SK-N-SH treated with all-trans-retinoic acid at 6 μM for 48 hours (cell line): ENCODE measurements around the gene TRPV5.

Source experiments
- ATAC-seq: fragments of 200-7000 bp; cut with Tn5 transposase; 3 replicates; pipeline ENCODE4 v1.9.1; 2020; ENCODE audit warnings: mild to moderate bottlenecking, moderate library complexity
- ARNTL ChIP-seq: fragments of 450-650 bp; formaldehyde crosslinking; IDR thresholded peaks from 2 replicates; pipeline ENCODE4 v1.5.0; 2020; ENCODE audit warnings: low read depth, mild to moderate bottlenecking, moderate library complexity, borderline replicate concordance
- BACH2 ChIP-seq: fragments of 250-450 bp; sonication (Bioruptor Pico); IDR thresholded peaks from 2 replicates; pipeline ENCODE4 v1.9.0; 2021; ENCODE audit warnings: mild to moderate bottlenecking, borderline replicate concordance
- CSDC2 ChIP-seq: fragments of 250-450 bp; sonication (Bioruptor Pico); IDR thresholded peaks from 2 replicates; pipeline ENCODE4 v1.5.0; 2020; ENCODE audit warnings: mild to moderate bottlenecking, moderate library complexity
- ESRRG ChIP-seq: fragments of 250-450 bp; sonication (Bioruptor Pico); IDR thresholded peaks from 2 replicates; pipeline ENCODE4 v1.6.1; 2021; ENCODE audit warnings: mild to moderate bottlenecking
- GLIS3 ChIP-seq: fragments of 250-450 bp; sonication (Bioruptor Pico); IDR thresholded peaks from 2 replicates; pipeline ENCODE4 v1.5.0; 2020; ENCODE audit warnings: mild to moderate bottlenecking, moderate library complexity
- ISL1 ChIP-seq: fragments of 250-450 bp; sonication (Bioruptor Pico); IDR thresholded peaks from 2 replicates; pipeline ENCODE4 v2.1.2; 2022; ENCODE audit warnings: mild to moderate bottlenecking, moderate library complexity
- OSR1 ChIP-seq: fragments of 250-450 bp; sonication (Bioruptor Pico); IDR thresholded peaks from 2 replicates; pipeline ENCODE4 v1.8.0; 2022; ENCODE audit warnings: moderate library complexity, mild to moderate bottlenecking, inconsistent platforms
- PPARA ChIP-seq: fragments of 250-450 bp; sonication (Bioruptor Pico); IDR thresholded peaks from 2 replicates; pipeline ENCODE4 v1.5.0; 2020; ENCODE audit warnings: mild to moderate bottlenecking, borderline replicate concordance
- RARB ChIP-seq: fragments of 250-450 bp; sonication (Bioruptor Pico); IDR thresholded peaks from 2 replicates; pipeline ENCODE4 v1.8.0; 2021; ENCODE audit warnings: mild to moderate bottlenecking, moderate library complexity
- SNAI2 ChIP-seq: fragments of 250-450 bp; sonication (Bioruptor Pico); IDR thresholded peaks from 2 replicates; pipeline ENCODE4 v1.5.0; 2020; ENCODE audit warnings: mild to moderate bottlenecking, moderate library complexity
- TCF4 ChIP-seq: fragments of 250-450 bp; sonication (Bioruptor Pico); IDR thresholded peaks from 2 replicates; pipeline ENCODE4 v1.8.0; 2021; ENCODE audit warnings: mild to moderate bottlenecking, moderate library complexity, borderline replicate concordance
- TOX ChIP-seq: fragments of 250-450 bp; sonication (Bioruptor Pico); IDR thresholded peaks from 2 replicates; pipeline ENCODE4 v1.8.0; 2021; ENCODE audit warnings: mild to moderate bottlenecking, moderate library complexity, borderline replicate concordance
- ZC3H10 ChIP-seq: fragments of 250-450 bp; sonication (Bioruptor Pico); IDR thresholded peaks from 2 replicates; pipeline ENCODE4 v1.5.1; 2021; ENCODE audit warnings: mild to moderate bottlenecking, moderate library complexity
- ZFP3 ChIP-seq: fragments of 250-450 bp; sonication (Bioruptor Pico); IDR thresholded peaks from 2 replicates; pipeline ENCODE4 v1.5.0; 2020; ENCODE audit warnings: mild to moderate bottlenecking, moderate library complexity
- ZFP30 ChIP-seq: fragments of 450-650 bp; formaldehyde crosslinking; IDR thresholded peaks from 2 replicates; pipeline ENCODE4 v1.5.0; 2022; ENCODE audit warnings: mild to moderate bottlenecking, moderate library complexity
- ZNF565 ChIP-seq: fragments of 450-650 bp; formaldehyde crosslinking; conservative IDR thresholded peaks from 2 replicates; pipeline ENCODE4 v1.5.0; 2020; ENCODE audit warnings: low read depth, mild to moderate bottlenecking, moderate library complexity
- ZNF70 ChIP-seq: fragments of 450-650 bp; formaldehyde crosslinking; IDR thresholded peaks from 2 replicates; pipeline ENCODE4 v1.5.0; 2020; ENCODE audit warnings: mild to moderate bottlenecking, moderate library complexity
- ZNF8 ChIP-seq: fragments of 450-650 bp; formaldehyde crosslinking; IDR thresholded peaks from 2 replicates; pipeline ENCODE4 v1.5.0; 2020; ENCODE audit warnings: mild to moderate bottlenecking, moderate library complexity
- TF ChIP-seq, protein P1 (sequence below): fragments of 250-450 bp; sonication (Bioruptor Pico); IDR thresholded peaks from 2 replicates; pipeline ENCODE4 v1.5.1; 2021; ENCODE audit warnings: mild to moderate bottlenecking, moderate library complexity
- TF ChIP-seq, protein P2 (sequence below): fragments of 250-450 bp; sonication (Bioruptor Pico); IDR thresholded peaks from 2 replicates; pipeline ENCODE4 v1.8.0; 2020; ENCODE audit warnings: mild to moderate bottlenecking, moderate library complexity, borderline replicate concordance
- TF ChIP-seq, protein P3 (sequence below): fragments of 250-450 bp; sonication (Bioruptor Pico); IDR thresholded peaks from 2 replicates; pipeline ENCODE4 v1.5.1; 2020; ENCODE audit warnings: low read depth, mild to moderate bottlenecking, moderate library complexity
- TF ChIP-seq, protein P4 (sequence below): fragments of 250-450 bp; sonication (Bioruptor Pico); IDR thresholded peaks from 2 replicates; pipeline ENCODE4 v1.8.0; 2021; ENCODE audit warnings: low read depth, mild to moderate bottlenecking, moderate library complexity, borderline replicate concordance

The TRPV5 gene

DNA sequence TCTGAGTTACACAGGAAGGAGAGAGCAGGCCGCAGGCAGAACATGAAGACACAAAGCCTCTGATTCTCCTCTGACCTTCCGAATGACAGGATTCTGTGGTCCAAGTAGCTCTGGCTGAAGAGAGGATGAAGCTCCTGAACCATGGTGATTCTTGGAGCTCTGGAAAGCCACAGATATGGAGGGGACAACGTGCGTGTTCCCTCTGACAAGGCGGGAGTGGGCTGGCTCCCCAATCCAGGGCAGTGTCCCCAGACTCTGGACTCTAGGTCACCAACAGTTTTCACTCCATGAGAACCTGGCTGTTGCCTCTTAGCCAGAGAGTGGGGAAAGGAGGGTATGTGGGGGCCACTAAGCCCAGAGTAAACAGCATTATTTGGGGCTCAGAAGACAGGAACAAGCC lies 40.6 kb downstream of the TRPV5 start:
- TF ChIP-seq ZNF70, result no peak
- TF ChIP-seq RARB (CRISPR knock-in tag), result no peak
- TF ChIP-seq ZFP3 (CRISPR knock-in tag), result no peak
- TF ChIP-seq GLIS3, result no peak
- TF ChIP-seq, protein P1, sequence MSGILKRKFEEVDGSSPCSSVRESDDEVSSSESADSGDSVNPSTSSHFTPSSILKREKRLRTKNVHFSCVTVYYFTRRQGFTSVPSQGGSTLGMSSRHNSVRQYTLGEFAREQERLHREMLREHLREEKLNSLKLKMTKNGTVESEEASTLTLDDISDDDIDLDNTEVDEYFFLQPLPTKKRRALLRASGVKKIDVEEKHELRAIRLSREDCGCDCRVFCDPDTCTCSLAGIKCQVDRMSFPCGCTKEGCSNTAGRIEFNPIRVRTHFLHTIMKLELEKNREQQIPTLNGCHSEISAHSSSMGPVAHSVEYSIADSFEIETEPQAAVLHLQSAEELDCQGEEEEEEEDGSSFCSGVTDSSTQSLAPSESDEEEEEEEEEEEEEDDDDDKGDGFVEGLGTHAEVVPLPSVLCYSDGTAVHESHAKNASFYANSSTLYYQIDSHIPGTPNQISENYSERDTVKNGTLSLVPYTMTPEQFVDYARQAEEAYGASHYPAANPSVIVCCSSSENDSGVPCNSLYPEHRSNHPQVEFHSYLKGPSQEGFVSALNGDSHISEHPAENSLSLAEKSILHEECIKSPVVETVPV (CRISPR knock-in tag), result no peak
- TF ChIP-seq, protein P2, sequence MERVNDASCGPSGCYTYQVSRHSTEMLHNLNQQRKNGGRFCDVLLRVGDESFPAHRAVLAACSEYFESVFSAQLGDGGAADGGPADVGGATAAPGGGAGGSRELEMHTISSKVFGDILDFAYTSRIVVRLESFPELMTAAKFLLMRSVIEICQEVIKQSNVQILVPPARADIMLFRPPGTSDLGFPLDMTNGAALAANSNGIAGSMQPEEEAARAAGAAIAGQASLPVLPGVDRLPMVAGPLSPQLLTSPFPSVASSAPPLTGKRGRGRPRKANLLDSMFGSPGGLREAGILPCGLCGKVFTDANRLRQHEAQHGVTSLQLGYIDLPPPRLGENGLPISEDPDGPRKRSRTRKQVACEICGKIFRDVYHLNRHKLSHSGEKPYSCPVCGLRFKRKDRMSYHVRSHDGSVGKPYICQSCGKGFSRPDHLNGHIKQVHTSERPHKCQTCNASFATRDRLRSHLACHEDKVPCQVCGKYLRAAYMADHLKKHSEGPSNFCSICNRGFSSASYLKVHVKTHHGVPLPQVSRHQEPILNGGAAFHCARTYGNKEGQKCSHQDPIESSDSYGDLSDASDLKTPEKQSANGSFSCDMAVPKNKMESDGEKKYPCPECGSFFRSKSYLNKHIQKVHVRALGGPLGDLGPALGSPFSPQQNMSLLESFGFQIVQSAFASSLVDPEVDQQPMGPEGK (CRISPR knock-in tag), result no peak
- no peak for TF ChIP-seq OSR1 (CRISPR knock-in tag)
- no peak for TF ChIP-seq ZFP30
- TF ChIP-seq SNAI2, result no peak
- ATAC-seq, result no peak

DNA sequence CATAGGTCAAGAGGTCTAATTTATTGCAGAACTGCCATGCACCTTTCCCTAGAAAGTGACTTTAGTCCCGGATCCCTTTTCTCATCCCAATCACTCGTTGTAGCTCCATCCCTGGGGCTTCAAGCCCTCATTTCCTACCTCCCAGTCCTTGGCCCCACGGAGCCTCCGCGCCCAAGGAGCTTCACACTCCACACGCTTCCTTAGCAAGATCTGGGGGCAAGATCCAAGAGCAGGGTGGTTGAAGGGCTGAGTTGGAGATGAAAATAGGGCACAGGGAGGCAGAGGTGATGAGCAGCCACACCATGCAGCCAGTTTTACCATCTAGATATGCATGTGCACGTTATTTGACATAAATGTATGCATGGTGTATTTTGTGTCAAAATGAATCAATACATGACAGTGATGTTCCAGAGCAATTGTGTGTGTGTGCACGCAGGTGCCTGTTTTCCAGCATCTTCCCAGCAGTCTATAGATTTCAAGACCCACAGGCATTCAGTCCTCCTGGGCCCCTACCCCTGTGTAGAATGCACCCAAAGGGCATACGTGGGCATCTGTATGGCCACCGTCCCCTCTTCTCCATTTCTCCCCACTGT lies 42.0 kb downstream of the TRPV5 start:
- ATAC-seq, result no peak
- no peak for TF ChIP-seq ZNF8 (CRISPR knock-in tag)
- TF ChIP-seq ZNF70, result no peak
- TF ChIP-seq ARNTL, result no peak
- no peak for TF ChIP-seq ESRRG (CRISPR knock-in tag)

DNA sequence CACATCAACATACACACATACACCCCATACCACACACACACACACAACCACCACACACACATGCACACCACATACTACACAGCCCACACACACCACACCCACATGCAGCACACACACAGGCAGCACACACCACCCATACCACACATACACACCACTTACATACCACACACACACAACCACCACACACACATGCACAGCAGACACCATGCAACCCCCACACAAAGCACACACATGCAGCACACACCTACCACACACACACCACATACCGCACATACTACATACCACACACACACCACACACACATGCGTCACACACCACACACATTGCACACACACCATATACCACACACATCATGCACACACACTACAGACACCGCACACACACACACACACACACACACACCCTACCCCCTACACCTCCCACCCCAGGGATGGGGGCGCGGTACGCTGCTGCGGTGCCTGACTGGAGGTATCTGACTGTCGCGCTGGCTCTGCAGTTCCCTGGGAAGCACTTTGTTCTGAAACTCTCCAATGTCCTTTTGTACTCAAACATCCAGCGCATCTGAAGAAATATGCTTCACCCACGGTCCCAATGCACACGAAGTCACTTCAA lies 42.6 kb downstream of the TRPV5 start:
- no peak for TF ChIP-seq OSR1 (CRISPR knock-in tag)
- TF ChIP-seq CSDC2 (CRISPR knock-in tag), result no peak
- no peak for TF ChIP-seq ESRRG (CRISPR knock-in tag)
- no peak for TF ChIP-seq TOX (CRISPR knock-in tag)
- TF ChIP-seq ZNF8 (CRISPR knock-in tag), result no peak
- TF ChIP-seq, protein P2 (CRISPR knock-in tag), result no peak
- no peak for TF ChIP-seq ZFP30
- TF ChIP-seq TCF4 (CRISPR knock-in tag), result no peak
- TF ChIP-seq ZNF70, result no peak
- no peak for TF ChIP-seq PPARA (CRISPR knock-in tag)
- TF ChIP-seq, protein P3, sequence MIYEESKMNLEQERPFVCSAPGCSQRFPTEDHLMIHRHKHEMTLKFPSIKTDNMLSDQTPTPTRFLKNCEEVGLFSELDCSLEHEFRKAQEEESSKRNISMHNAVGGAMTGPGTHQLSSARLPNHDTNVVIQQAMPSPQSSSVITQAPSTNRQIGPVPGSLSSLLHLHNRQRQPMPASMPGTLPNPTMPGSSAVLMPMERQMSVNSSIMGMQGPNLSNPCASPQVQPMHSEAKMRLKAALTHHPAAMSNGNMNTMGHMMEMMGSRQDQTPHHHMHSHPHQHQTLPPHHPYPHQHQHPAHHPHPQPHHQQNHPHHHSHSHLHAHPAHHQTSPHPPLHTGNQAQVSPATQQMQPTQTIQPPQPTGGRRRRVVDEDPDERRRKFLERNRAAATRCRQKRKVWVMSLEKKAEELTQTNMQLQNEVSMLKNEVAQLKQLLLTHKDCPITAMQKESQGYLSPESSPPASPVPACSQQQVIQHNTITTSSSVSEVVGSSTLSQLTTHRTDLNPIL (CRISPR knock-in tag), result no peak
- no peak for TF ChIP-seq SNAI2
- TF ChIP-seq ZFP3 (CRISPR knock-in tag), result no peak
- TF ChIP-seq ZC3H10 (CRISPR knock-in tag), result no peak
- TF ChIP-seq BACH2, result no peak
- TF ChIP-seq RARB (CRISPR knock-in tag), result no peak
- no peak for TF ChIP-seq ARNTL
- TF ChIP-seq, protein P1 (CRISPR knock-in tag), result no peak
- no peak for ATAC-seq

DNA sequence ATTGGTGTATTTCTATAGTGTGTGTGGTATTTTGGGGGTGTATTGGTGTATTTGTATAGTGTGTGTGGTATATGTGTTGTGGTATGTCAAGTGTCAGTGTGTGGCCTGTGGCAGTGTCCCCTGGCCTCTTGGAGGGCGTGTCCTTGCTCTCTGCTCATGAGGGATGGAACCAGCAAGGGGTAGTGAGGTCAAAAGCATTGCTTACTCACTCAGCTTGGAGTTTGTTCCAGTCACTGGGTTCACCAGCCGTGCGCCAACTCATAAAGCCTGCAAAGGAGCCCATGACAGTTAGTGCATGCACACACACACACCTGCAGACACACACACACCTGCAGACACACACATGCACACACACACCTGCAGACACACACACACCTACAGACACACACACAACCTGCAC lies 43.7 kb downstream of the TRPV5 start:
- TF ChIP-seq ZFP3 (CRISPR knock-in tag), result no peak
- no peak for TF ChIP-seq RARB (CRISPR knock-in tag)
- TF ChIP-seq GLIS3, result no peak
- TF ChIP-seq OSR1 (CRISPR knock-in tag), result no peak
- no peak for TF ChIP-seq ESRRG (CRISPR knock-in tag)
- TF ChIP-seq ZFP30, result no peak
- TF ChIP-seq, protein P1 (CRISPR knock-in tag), result no peak
- no peak for TF ChIP-seq TCF4 (CRISPR knock-in tag)
- TF ChIP-seq ZNF70, result no peak
- TF ChIP-seq CSDC2 (CRISPR knock-in tag), result no peak
- TF ChIP-seq, protein P4, sequence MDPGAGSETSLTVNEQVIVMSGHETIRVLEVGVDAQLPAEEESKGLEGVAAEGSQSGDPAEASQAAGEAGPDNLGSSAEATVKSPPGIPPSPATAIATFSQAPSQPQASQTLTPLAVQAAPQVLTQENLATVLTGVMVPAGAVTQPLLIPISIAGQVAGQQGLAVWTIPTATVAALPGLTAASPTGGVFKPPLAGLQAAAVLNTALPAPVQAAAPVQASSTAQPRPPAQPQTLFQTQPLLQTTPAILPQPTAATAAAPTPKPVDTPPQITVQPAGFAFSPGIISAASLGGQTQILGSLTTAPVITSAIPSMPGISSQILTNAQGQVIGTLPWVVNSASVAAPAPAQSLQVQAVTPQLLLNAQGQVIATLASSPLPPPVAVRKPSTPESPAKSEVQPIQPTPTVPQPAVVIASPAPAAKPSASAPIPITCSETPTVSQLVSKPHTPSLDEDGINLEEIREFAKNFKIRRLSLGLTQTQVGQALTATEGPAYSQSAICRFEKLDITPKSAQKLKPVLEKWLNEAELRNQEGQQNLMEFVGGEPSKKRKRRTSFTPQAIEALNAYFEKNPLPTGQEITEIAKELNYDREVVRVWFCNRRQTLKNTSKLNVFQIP, result no peak
- no peak for TF ChIP-seq ZNF565 (CRISPR knock-in tag)
- TF ChIP-seq ZNF8 (CRISPR knock-in tag), result no peak
- no peak for TF ChIP-seq ISL1
- TF ChIP-seq ZC3H10 (CRISPR knock-in tag), result no peak

More for the DNA sequence above, 43.7 kb downstream of the TRPV5 start:
- no peak for ATAC-seq
